AG09319 (cell line): ENCODE results near the gene ELMOD2.

Experiments used
- DNase-seq: peaks from one replicate; pipeline ENCODE4 v3.0.0-alpha.2; 2010; ENCODE audit warnings: low read depth; ENCODE audit errors: extremely low read depth
- TF ChIP-seq, protein P1 (sequence below): IDR thresholded peaks from 2 replicates; pipeline ENCODE4 v1.5.1; 2011; ENCODE audit warnings: low read depth, mild to moderate bottlenecking, inconsistent platforms, low read length, moderate library complexity

Gene ELMOD2

DNA sequence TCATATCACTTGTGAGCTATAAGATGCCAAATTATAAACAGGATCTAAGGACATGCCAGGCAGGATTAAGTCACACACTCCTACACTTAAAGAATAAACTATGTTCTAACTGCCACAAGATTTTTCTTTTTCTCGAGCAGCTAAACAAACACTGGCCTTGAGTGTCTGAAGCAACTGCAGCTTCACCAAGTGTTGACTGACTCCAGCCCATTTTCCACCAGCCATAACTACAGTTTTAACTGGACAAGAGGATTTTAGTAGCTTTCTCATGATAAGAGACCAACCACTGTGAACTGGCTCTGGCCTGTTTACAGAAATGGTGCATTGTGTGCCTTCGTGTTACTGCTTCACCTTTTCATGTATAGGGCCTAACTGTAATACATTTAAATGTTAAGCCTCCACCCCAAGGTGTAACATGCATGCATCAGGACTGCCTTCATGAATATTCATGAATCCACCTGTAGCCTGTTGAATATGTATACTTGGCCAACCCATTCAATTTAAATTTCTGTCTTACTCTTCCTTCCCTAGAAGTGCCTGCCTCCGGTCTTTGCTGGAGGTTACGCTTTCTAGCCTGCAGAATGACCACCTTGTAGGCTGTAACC is 34.0 kb downstream of the ELMOD2 start:
- DNase-seq, result no peak
- TF ChIP-seq, protein P1, sequence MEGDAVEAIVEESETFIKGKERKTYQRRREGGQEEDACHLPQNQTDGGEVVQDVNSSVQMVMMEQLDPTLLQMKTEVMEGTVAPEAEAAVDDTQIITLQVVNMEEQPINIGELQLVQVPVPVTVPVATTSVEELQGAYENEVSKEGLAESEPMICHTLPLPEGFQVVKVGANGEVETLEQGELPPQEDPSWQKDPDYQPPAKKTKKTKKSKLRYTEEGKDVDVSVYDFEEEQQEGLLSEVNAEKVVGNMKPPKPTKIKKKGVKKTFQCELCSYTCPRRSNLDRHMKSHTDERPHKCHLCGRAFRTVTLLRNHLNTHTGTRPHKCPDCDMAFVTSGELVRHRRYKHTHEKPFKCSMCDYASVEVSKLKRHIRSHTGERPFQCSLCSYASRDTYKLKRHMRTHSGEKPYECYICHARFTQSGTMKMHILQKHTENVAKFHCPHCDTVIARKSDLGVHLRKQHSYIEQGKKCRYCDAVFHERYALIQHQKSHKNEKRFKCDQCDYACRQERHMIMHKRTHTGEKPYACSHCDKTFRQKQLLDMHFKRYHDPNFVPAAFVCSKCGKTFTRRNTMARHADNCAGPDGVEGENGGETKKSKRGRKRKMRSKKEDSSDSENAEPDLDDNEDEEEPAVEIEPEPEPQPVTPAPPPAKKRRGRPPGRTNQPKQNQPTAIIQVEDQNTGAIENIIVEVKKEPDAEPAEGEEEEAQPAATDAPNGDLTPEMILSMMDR, result no peak

DNA sequence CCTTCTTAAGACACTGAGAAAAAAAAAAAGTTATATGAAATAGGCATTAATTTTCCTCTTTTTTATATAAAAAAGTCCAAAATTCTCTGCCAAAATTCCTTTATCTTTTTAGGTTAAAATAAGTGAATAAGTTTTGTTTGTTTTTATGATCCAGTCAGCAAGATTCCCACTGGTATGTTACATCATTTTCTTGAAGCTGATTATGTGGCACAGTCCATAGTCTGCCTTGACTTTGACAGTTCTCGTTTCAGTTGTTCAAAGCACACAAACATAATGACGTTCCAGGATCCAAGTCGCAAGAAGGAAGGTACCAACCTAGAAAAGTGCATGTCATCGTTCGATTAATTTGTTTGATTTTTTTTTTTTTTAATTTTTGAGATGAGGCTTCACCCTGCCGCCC is 35.7 kb downstream of the ELMOD2 start:
- DNase-seq, result no peak
- TF ChIP-seq, protein P1, result no peak

DNA sequence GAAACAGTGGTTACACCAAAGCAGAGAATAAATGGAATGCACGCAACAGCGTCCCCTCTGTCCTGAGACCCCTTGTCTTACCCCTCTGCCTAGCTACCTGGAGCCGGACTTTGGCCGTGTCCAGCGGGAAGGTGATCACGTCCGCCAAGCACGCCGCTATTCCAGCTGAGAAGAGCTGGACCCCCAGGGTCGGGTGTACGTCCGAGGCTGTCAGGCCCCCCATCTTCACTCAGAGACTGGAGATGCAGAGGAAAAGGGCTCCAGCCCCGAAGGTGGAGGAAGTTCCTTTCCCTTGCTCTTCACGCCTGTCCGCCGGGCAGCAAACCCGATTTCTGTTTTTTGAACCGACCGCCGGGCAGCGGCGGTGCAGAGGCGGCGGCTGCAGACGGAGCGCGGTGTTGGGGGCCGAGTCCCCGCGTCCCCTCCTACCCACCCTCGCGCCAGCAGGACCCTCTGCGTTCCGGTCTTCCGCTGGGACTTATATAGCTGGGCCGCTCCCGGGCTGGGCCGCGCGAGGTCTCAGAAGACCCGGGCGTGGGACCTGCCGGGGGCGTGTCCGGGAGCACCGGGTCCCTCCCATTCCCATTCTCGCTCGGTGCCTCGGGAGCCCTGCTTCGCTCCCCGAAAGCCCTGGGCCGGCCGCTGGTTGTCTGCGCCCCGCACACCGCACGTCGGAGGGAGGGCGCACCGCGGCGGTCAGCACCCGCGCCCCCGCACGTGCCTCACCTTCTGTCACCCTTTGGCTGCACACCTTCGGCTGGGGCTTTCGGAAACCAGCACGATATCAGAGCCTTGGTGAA is 44.7 kb downstream of the ELMOD2 start, which contains the start of gene UCP1:
Gene UCP1, minus strand, starts transcription at position 455 of the 800 bp plus-strand sequence. Its CDS starts 232 bp downstream, at position 223.
- DNase-seq, result no peak
- TF ChIP-seq, protein P1, result no peak

DNA sequence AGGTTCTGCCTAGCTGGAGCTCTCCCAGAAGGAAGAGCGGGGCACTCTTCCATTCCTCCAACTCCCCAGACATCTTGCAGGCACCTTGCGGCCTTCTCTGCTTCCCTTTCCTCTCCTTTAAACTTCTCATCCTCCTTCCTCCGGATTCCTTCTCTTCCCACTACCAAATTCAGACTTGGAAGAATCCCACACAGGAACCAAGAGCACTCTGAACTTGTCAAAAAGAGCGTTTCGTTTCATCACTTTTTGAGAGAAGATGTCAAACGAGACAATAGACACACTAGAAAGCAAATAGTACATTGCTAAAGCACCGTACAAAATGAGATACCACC is 45.3 kb downstream of the ELMOD2 start:
- DNase-seq, result no peak
- TF ChIP-seq, protein P1, result no peak

DNA sequence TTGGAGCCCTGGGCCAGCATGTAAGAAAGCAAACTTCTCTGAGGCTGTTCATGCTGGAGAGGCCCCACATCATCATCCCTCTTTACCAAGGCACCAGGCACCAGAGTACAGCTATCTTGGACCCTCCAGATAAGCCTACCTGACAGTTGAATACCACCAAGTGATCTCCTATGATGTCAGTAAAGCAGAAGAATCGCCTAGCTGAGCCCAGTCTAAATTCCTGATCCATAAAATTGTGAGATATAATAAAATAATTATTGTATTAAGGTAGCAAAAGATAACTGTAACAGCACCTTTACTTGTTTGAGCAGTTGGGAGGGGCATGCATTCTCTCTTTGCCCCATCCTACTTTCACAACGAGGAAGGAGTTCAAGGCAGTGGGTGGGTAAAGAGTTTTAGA is 47.7 kb downstream of the ELMOD2 start:
- DNase-seq, result no peak
- TF ChIP-seq, protein P1, result no peak

DNA sequence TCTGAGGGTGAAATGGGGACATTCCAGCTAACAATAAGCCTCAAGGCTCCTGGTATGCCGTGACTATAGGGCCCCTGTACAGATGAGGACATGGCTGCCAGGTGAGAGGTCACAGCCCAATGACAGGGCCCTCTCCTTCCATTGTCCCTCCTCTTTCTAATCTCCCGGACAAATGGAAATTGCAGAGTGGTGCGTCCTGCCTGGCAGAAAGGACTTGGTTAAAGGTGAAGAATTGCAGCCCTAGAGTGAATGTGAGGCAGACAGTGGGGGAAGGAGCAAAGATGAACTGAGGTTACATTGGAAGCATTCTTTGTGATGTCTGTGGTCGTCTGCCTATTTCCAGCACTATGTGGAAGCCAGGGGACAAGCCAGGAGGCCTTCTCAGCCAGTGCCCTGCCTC is 51.5 kb downstream of the ELMOD2 start:
- TF ChIP-seq, protein P1, result no peak
- DNase-seq, result no peak

DNA sequence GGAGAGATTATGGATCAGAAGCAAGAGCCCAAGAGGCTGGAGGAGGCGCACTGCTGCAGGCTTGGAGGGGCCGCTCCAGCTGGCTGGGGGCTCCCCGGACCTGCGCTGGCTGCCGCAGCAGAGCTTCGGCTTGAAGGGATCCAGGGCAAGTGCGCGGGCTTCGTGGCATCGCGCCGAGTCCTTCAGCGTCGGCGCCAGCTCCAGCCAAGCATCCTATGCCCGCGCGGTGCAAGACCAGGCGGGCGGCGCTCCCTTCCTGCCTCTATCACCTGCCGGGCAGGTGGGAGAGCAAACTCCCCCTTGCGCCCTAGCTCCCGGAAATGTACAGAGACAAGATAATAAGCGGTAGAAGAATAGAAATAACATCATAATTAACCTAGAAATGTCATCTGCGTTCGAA is 55.3 kb downstream of the ELMOD2 start:
- DNase-seq, result no peak
- TF ChIP-seq, protein P1, result no peak
